RWPE2 (cell line): Measurements from ENCODE around the gene HAO1.
"Not testable (repeated sequence)": the region's sequence is repeated elsewhere in the genome, so short reads cannot be mapped to it uniquely, and the experiment has no call there.

ENCODE experiments used
- ATAC-seq: fragments of 200-7000 bp; cut with Tn5 transposase; 3 replicates; pipeline ENCODE4 v1.9.1; 2021; ENCODE audit warnings: low read depth
- DNase-seq: peaks from one replicate; pipeline ENCODE4 v3.0.0-alpha.2; 2020; ENCODE audit warnings: low spot score
- H3K27ac ChIP-seq: fragments of 450-650 bp; 2 replicates; pipeline ENCODE4 v1.5.1; 2017; ENCODE audit warnings: mild to moderate bottlenecking; ENCODE audit not compliant: poor library complexity, severe bottlenecking
- H3K27me3 ChIP-seq: fragments of 250-450 bp; sonication (Bioruptor Pico); 2 replicates; pipeline ENCODE4 v1.5.1; 2021; ENCODE audit warnings: mild to moderate bottlenecking, moderate library complexity; ENCODE audit not compliant: insufficient read depth, poor library complexity, severe bottlenecking
- H3K36me3 ChIP-seq: fragments of 250-450 bp; sonication (Bioruptor Pico); 2 replicates; pipeline ENCODE4 v1.5.1; 2020; ENCODE audit warnings: low read depth, mild to moderate bottlenecking, moderate library complexity
- H3K4me1 ChIP-seq: fragments of 250-450 bp; sonication (Bioruptor Pico); 2 replicates; pipeline ENCODE4 v1.5.1; 2021; ENCODE audit warnings: mild to moderate bottlenecking, moderate library complexity; ENCODE audit not compliant: insufficient read depth, poor library complexity, severe bottlenecking
- H3K4me3 ChIP-seq: fragments of 250-450 bp; sonication (Bioruptor Pico); 2 replicates; pipeline ENCODE4 v1.5.1; 2021; ENCODE audit warnings: mild to moderate bottlenecking, moderate library complexity; ENCODE audit not compliant: severe bottlenecking
- H3K9me3 ChIP-seq: fragments of 250-450 bp; sonication (Bioruptor Pico); 2 replicates; pipeline ENCODE4 v1.5.1; 2021; ENCODE audit warnings: mild to moderate bottlenecking, moderate library complexity; ENCODE audit not compliant: severe bottlenecking
- CTCF ChIP-seq: fragments of 450-650 bp; IDR thresholded peaks from one replicate; pipeline ENCODE4 v1.5.1; 2017; ENCODE audit warnings: mild to moderate bottlenecking, moderate library complexity; ENCODE audit not compliant: poor library complexity, severe bottlenecking

HAO1 gene

GRCh38 chr20:7836076-7836475, 104.2 kb downstream of the HAO1 start:
- no peak overlapping the region for H3K27ac ChIP-seq
- peaks cover 9% of the 10 kb centered on the region for H3K4me1 ChIP-seq
- no peaks in the 10 kb centered on the region for H3K9me3 ChIP-seq
- ATAC-seq (no peak), DNase-seq (no peak)
- no peaks in the 10 kb centered on the region for H3K27me3 ChIP-seq
- H3K36me3 ChIP-seq: no peaks in the 10 kb centered on the region
- no peak for TF ChIP-seq CTCF
- no peak overlapping the region for H3K4me3 ChIP-seq

- DNase-seq, H3K4me1 ChIP-seq, H3K4me3 ChIP-seq, H3K27ac ChIP-seq, H3K27me3 ChIP-seq, H3K9me3 ChIP-seq, H3K36me3 ChIP-seq, ATAC-seq: not testable (repeated sequence)
Observed at GRCh38 chr20:7834441-7834840, 105.8 kb downstream of the HAO1 start.
